Medulla oblongata (tissue), 1 donor: Measurements from ENCODE around the gene MBP.

Source experiments
- DNase-seq: peaks from one replicate; pipeline ENCODE4 v3.0.0-alpha.2; 2015; ENCODE audit errors: extremely low spot score

Gene MBP

DNA sequence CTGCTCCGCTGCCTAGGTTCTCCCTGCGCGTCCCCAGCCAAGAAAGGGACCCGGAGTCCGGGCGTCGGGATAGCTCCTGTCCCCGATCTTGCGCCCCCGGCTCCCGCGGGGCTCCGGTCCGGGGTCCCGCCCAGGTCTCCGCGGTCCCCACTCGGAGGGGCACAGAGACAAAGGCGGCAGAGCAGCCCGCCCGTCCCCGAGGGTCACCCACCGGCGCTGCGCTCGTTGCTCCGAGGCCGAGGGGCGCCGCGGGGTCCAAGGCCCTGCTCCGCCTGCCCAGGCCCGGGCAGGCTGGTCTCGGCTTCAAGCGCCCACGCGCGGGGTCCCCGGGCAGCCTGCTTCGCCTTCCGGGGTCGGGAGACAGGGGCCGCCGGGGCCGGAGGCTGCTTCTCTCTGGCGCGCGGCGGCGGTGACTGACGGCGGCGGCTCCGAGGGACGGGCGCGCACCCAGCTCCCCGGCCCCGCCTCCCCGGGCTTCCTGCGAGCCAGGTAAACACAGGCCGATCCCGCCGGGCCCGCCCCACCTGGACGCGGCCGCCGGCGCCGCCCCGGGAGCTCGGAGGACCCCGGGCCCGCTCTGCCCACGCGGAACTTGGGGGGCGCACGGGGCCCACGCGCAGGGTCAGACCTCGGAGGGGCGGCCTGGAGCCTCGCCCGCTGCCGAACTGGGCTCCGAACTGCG lies at the start of gene MBP:
TSS of gene MBP (minus strand) at position 415 of the 682 bp plus-strand sequence. CDS start 27,522 bp downstream, outside the sequence.
- DNase-seq: no peak

DNA sequence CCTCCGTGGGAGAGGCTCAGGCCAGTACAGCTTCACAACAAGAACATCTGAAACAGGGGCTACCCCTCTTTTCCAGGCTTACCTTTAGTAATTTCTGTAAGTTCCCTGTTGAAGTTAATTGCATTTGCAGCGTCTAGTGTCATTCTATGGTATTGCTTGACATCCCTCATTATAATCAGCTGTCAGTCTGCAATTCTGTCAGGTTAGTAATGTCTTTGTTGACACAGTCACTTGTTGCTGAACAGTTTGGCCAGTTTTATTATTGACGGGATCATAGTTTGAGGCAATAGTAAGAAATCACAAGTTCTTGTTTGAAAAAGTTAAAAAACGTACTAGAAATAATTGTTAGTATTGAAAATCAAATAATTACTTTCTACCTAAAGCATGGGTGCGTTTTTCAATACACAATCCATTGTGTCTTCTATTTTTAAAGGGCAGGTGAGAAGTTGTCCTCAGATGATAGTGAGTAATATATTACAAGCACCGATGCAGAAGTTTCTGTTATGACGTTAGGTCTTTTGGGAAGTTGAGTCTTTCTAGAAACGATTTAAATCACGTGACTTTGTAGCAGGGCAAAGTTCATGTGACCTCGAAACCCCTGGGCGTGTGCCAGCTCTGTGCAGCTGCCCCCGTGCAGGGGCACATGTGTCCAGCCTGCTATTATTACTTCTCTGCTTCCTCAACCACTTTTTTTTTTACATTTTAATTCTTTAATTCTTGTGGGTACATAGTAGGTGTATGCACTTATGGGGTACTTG lies 49.5 kb upstream of the MBP start:
- DNase-seq: no peak

- DNase-seq: peak; percentile 44
Measured at GRCh38 chr18:77178559-77178958, 46.0 kb upstream of the MBP start.

- no peak for DNase-seq
Measured at GRCh38 chr18:77177009-77177408, 44.4 kb upstream of the MBP start.

DNA sequence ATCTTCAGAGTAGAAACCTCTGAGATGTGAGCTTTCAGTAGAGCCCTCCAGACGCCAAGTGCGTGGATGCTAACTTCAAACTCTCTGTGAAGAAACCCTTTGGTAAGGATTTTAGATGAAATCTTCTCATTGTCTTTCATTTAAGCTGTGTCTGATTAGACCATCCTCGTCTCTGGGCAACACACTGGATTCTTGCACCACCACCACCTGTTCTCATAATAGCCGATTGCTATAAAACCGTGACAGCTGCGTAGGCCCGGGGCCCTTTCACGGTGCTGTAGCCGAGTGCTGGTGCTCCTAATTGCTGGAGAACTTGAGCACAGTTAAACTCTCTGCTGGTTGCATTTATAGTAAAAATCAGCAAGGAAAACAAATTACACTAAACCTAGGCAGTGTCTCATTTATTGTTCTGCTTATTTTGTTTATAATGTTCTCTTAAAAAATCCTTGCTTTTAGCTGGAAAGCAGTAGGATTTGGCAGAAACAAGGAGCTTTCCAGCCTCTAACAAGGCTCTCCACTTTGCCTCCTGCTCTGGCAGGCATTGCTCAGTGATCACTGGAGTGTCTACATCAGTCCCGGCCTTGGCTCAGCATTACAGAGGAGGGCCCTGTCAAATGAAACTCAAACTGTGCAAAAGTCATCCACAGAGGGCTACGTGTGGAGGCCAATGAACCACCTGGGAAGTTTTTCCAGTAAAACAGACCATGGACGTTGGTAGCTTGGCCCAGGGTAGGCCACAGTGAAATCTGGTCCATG lies 40.9 kb upstream of the MBP start:
- DNase-seq: peak; percentile 40

GRCh38 chr18:77170890-77171410 lies 38.4 kb upstream of the MBP start:
- peak; percentile 74 for DNase-seq

- no peak for DNase-seq
Measured at GRCh38 chr18:77168811-77169311, 36.3 kb upstream of the MBP start.

DNA sequence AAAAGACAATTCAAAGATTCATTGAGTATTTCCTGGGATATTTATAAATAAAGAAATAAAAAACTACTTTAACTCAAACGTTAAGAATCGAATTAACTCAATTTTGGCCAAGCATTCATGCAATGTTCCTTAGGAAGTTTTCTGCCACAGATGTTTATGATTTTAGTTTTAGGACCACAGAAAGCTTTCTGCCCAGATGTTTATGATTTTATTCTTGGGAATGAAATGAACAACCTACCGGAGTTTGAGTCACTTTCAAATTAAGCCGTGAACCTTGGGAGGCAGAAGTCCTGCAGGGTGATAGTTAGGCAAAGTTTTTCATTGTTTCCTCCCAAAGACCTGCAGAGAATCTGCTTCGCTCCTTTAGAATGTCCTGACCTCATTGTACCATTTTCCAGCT lies 34.7 kb upstream of the MBP start:
- DNase-seq: no peak

DNA sequence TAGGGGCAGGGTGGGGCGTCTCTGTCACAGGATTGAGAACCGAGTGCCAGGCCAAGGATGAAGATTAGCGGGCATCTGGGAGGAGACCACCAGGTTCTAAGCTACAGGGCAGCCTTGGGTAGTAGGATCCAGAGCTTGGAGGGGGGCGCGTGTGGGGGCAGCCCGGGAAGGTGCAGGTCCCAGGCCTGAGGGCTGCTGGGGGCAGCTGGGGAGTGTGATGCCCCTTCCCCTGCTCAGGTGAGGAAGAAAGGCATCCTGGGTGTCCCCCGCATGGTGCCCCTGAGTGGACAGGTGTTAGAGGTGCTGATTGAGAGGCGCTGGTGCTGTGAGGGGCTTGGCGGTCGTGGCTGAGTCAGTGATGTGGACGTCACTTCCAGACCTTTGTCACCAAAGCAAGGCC lies 33.9 kb upstream of the MBP start:
- DNase-seq: no peak

DNA sequence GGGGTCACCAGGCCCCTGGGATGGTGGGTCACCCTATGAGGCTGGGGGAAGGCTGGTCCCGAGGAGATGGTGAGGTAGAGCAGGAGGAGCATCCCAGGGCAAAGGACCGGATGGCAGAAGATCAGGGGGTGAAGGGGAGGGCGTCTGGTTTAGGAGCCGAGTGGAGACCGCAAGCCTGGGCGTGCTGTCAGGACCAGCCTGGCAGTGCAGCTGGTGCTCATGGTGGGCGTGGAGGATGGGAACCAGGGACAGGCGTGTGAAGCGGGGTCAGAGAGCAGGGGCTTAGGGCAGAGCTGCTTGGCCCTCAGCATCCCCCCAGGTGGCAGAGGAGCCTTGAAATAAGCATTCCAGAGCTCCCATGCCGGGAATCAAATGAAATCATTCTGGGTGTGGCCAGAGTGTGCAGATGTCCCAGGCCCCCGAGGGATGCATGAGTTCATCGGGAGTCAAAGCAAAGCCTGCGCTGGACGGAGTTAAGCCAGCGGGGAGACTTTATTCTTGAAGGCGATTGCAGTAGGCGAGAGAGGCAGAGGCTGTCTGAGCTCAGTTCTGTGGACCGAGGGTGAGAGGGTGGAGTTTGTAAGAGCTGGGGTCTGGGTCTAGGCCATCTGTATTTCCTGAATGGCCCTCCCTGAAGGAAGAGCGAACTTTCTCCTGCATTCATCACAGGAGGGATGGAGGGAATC lies 33.1 kb upstream of the MBP start:
- no peak for DNase-seq

GRCh38 chr18:77164763-77165485 lies 32.3 kb upstream of the MBP start:
- DNase-seq: no peak

DNA sequence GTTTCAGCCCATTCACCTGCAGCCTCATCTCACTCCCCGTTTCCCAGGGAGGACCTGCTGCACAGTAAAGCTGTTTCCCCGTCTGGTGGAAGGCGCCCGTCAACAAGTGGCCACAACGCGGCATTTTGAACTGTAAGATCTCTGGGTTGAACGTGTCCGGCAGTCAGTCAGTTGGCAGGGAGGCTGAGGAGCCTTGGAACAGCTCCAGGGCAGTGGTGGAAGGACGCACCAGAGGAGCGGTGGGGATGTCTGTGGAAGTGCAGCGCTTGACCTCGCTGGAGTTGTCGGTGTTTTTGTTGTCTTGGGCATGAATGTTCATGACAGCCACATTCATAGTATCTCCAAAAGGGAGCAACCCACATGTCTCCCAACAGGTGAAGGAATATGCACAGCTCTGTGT lies 31.4 kb upstream of the MBP start:
- DNase-seq: no peak

DNA sequence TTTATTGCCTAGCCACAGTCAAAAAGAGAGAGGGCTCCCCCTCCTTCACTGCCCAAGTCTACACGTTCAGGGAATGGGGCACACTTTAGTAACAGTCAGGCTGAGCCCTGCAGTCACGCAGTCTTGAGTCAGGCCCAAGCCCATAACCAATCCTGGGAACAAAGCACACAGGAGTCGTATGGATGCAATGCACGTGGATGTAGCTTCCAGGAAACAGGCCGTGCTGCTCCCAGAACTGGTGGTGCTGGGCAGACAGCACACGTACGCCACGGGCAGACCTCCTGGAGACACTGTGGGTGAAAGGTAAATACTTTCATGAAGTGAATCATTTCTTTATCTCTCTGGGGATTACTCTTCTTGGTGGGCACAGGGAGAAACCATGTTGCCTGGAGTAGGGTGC lies 30.0 kb upstream of the MBP start:
- no peak for DNase-seq

- no peak for DNase-seq
Measured at GRCh38 chr18:77161961-77162360, 29.4 kb upstream of the MBP start.

- DNase-seq: no peak
Measured at GRCh38 chr18:77161383-77161782, 28.8 kb upstream of the MBP start.

- DNase-seq: no peak
Measured at GRCh38 chr18:77160515-77160914, 27.9 kb upstream of the MBP start.

- DNase-seq: peak; percentile 60
Measured at GRCh38 chr18:77157312-77157711, 24.7 kb upstream of the MBP start.

DNA sequence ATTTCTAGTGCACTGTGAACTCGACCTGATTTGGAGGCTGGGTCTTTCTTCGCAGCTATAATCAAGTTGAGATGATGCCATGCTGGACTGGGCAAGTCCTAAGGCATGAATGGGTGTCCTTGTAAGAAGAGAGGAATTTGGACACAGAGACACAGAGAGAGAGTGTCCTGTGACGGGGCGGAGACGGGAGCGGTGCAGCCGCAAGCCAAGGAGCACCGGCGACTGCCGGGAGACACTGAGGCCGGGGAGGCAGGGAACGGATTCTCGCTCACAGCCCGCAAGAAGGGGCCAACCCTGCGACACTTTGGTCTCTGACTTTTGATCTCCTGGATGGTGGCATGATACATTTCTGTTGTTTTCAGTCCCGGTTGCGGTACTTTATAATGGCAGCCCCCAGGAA lies 22.4 kb upstream of the MBP start:
- DNase-seq: no peak

DNA sequence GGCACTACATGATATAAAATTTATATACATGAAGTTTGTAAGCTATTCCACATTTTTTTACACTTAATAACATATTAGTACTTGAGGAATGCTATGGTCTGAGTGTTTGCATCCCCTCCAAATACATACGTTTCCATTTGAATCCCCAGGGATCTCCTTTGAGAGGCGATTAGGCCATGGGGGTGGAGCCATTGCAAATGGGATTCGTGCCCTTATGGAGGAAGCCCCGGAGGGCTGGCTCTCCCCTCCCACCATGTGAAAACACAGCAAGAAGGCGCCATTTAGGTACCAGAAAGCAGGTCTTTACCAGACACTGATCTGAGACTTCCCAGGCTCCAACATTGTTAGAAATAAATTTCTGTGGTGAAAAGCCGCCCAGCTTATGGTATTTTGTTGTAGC lies 20.8 kb upstream of the MBP start:
- no peak for DNase-seq

GRCh38 chr18:77151772-77152520 lies 19.4 kb upstream of the MBP start:
- DNase-seq: no peak
